Glomerular visceral epithelial cell (primary cell): Measurements from ENCODE around the gene DIPK1B.

ENCODE experiments used
- DNase-seq: peaks from one replicate; pipeline ENCODE4 v3.0.0-alpha.2; 2016; ENCODE audit errors: extremely low spot score

Gene DIPK1B

DNA sequence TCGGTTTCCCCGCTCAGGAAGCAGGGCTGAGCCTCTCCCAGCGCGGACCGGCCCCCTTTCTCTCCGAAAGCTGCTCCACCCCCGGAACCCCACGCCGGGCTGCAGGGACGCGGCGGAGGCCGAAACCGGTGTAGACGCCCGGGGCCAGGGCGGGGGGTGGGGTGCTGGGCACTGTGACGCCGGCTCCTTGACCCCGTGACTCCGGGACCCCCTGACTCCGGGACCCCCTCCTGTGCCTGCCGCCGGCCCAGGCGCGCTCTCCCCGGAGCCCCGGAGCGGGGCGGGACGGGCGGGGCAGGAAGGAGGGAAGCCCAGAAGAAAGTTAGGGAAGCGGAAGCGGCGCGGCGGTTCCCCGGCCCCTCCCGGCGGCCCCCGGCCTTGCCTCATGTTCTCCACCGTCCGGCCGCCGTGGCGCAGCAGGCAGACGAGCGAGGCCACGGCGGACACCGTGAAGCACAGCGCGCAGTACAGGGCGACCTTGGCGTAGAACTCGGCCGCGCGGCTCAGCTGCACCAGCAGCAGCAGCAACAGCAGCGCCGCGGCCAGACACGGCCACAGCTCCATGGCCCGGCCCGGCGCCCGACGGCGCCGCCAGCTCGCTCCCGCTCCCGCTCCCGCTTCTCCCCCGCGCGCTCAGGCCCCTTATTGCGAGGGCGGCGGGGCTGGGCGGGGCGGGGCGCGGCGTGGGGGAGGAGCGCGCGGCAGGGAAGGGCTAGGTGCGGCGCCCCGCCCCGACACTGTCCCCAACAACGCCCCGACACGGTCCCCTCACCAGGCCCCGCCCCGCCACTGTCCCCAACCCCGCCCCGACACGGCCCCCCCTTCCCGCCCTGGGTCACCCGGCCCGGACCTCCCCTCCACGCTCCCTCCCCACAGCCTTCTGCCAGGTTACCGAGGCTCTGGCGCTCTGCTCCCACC lies 25.3 kb upstream of the DIPK1B start, which contains the start of gene AGPAT2:
AGPAT2 (minus strand) TSS at position 664 of the 918 bp plus-strand sequence; CDS start at position 564, 100 bp downstream.
- peak; percentile 65 for DNase-seq

DNA sequence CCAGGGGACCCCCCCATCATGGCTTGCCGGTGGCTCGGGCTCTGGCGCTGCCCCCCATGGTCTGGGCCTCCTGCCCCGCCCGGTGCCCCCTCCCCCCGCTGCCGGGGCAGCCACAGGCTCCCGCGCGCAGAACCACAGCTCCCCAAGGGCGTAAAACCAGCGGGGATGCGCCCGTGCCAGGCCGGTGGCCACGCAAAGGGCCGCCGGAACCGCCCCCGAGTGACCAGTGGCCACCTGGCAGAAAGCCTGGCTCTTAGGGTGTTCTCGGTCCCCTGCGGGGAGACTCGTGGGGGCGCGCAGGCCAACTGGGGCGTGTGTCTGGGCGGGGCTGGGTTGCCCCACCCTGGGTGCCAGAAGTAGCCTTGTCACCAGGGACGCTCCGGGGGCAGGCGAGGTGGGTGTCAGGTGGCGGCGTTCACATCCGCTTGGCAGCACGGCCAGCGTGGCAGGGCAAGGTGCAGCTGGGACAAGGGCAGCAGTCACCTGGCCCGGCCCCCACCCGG lies 24.6 kb upstream of the DIPK1B start:
- DNase-seq = no peak

GRCh38 chr9:136688274-136689107 lies 23.9 kb upstream of the DIPK1B start:
- DNase-seq = no peak

DNA sequence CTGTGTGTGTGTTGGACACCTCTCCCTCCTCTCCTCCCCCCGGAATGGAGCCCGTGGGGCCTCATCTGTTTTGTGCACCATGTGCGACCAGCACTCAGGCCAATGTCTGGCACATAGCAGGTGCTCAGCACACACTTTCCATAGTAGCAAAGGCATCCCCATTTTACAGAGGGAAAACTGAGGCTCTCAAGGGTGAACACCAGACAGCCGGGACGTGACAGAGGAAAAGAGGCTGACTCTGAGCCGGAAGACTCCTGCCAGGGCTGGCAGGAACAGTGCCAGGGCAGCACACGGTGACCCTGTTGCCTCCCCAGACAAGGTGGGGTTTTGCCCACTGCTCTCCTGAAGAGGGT lies 23.3 kb upstream of the DIPK1B start:
- no peak for DNase-seq

GRCh38 chr9:136690104-136690805 lies 22.1 kb upstream of the DIPK1B start:
- no peak for DNase-seq

- no peak for DNase-seq
Observed at GRCh38 chr9:136690806-136691261, 21.5 kb upstream of the DIPK1B start.

- no peak for DNase-seq
Observed at GRCh38 chr9:136691316-136692184, 20.8 kb upstream of the DIPK1B start.

- DNase-seq = no peak
Observed at GRCh38 chr9:136692185-136693134, 19.9 kb upstream of the DIPK1B start.

- DNase-seq = no peak
Observed at GRCh38 chr9:136693135-136693489, 19.3 kb upstream of the DIPK1B start.

- DNase-seq = peak; percentile 75
Observed at GRCh38 chr9:136693490-136694162, 18.7 kb upstream of the DIPK1B start.

DNA sequence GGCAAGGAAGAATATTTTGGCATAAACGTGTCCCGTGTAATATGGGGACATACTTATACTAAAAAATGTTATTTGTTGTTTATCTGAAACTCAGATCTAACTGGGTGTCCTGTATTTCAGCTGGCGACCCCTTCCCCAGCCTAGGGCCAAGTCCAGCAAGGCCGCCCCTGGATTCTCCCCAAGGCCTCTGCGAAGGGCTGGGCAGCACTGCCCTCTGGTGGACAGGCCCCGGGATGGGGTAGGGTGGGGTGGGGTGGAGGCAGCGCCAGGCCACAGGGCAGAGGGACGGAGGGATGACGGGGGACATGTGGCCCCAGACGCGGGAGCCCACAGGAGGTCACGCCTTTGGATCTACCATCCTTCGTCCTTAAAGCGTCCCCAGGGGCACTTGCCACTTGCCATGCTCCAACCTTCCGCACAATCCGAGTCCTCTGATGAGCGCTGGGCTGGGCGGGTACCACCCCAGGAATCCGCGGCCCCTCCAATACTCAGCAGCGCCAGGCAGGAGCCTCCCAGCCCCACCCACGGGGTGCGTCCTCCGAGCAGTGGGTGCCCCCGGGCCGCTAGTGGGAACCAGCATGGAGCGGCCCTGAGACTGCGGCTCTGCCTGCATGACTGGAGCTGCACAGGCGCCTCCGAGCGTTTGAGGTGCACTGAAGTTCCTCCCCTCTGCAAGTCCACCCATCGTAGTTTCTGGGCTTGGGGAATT lies 18.1 kb upstream of the DIPK1B start:
- DNase-seq = peak; percentile 40

DNA sequence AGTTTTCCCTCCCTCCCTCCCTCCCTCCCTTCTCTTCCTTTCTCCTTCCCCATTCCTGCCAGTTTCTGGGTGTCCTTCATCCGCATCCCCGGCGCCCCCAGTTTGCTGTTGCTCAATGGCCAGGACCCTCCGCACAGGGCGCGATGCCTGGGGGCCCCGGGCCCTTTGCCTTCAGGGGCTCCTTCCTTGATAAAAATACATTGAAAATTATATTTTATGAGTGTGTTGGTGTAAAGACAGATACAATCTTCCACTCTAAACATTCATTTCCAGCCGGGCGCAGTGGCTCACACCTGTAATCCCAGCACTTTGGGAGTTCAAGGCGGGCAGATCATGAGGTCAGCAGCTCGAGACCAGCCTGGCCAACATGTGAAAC lies 17.5 kb upstream of the DIPK1B start:
- no peak for DNase-seq

GRCh38 chr9:136695435-136695895 lies 16.9 kb upstream of the DIPK1B start:
- peak; percentile 79 for DNase-seq

GRCh38 chr9:136695955-136696354 lies 16.4 kb upstream of the DIPK1B start:
- DNase-seq = no peak

- DNase-seq = no peak
Observed at GRCh38 chr9:136696502-136696901, 15.9 kb upstream of the DIPK1B start.

GRCh38 chr9:136697146-136697820 lies 15.1 kb upstream of the DIPK1B start:
- DNase-seq = no peak

GRCh38 chr9:136697821-136698526 lies 14.4 kb upstream of the DIPK1B start:
- DNase-seq = no peak
